BE2C (cell line): ENCODE data around the gene GPATCH2.

Experiments used
- DNase-seq: peaks from one replicate; pipeline ENCODE4 v3.0.0-alpha.2; 2020
- H3K27me3 ChIP-seq: fragments of 250-450 bp; sonication (Bioruptor Pico); 2 replicates; pipeline ENCODE4 v1.5.1; 2020; ENCODE audit warnings: mild to moderate bottlenecking
- H3K36me3 ChIP-seq: fragments of 250-450 bp; sonication (Bioruptor Pico); 2 replicates; pipeline ENCODE4 v1.5.1; 2020; ENCODE audit warnings: mild to moderate bottlenecking
- H3K4me1 ChIP-seq: fragments of 250-450 bp; sonication (Bioruptor Pico); 2 replicates; pipeline ENCODE4 v1.5.1; 2020
- H3K4me3 ChIP-seq: 2 replicates; pipeline ENCODE4 v1.5.1; 2011; ENCODE audit warnings: low read depth, low read length
- H3K9me3 ChIP-seq: fragments of 250-450 bp; sonication (Bioruptor Pico); 2 replicates; pipeline ENCODE4 v1.5.1; 2020
- CTCF ChIP-seq: IDR thresholded peaks from 2 replicates; pipeline ENCODE4 v1.5.1; 2012; ENCODE audit warnings: mild to moderate bottlenecking, low read depth, low read length

The GPATCH2 gene

GRCh38 chr1:217574265-217574949, 56.5 kb downstream of the GPATCH2 start:
- no peaks in the 10 kb centered on the region for H3K9me3 ChIP-seq
- H3K4me1 ChIP-seq, result no peaks in the 10 kb centered on the region; the same call in 1 of the 2 replicates
- no peaks in the 10 kb centered on the region for H3K36me3 ChIP-seq
- no peak for DNase-seq
- no peak overlapping the region for H3K4me3 ChIP-seq
- H3K27me3 ChIP-seq, result no peaks in the 10 kb centered on the region
- no peak for TF ChIP-seq CTCF

GRCh38 chr1:217569021-217569420, 61.9 kb downstream of the GPATCH2 start:
- H3K4me3 ChIP-seq, result no peak overlapping the region
- TF ChIP-seq CTCF, result no peak
- H3K9me3 ChIP-seq, result no peaks in the 10 kb centered on the region
- H3K4me1 ChIP-seq, result no peaks in the 10 kb centered on the region; the same call in 1 of the 2 replicates
- no peaks in the 10 kb centered on the region for H3K36me3 ChIP-seq
- no peak for DNase-seq
- no peaks in the 10 kb centered on the region for H3K27me3 ChIP-seq

- TF ChIP-seq CTCF, result no peak
- Histone ChIP-seq H3K4me3 (no peak overlapping the region), H3K4me1 (no peaks in the 10 kb centered on the region; the same call in 1 of the 2 replicates), H3K9me3 (no peaks in the 10 kb centered on the region), H3K27me3 (no peaks in the 10 kb centered on the region), H3K36me3 (no peaks in the 10 kb centered on the region)
- DNase-seq, result no peak
Observed at GRCh38 chr1:217568200-217568599, 62.7 kb downstream of the GPATCH2 start.

GRCh38 chr1:217564833-217565232, 66.1 kb downstream of the GPATCH2 start:
- no peaks in the 10 kb centered on the region; the same call in 1 of the 2 replicates for H3K4me1 ChIP-seq
- TF ChIP-seq CTCF, result no peak
- no peak for DNase-seq
- H3K9me3 ChIP-seq, result no peaks in the 10 kb centered on the region
- H3K36me3 ChIP-seq, result no peaks in the 10 kb centered on the region
- H3K4me3 ChIP-seq, result no peak overlapping the region
- no peaks in the 10 kb centered on the region for H3K27me3 ChIP-seq

GRCh38 chr1:217564207-217564606, 66.7 kb downstream of the GPATCH2 start:
- no peak for DNase-seq
- no peaks in the 10 kb centered on the region for H3K27me3 ChIP-seq
- no peaks in the 10 kb centered on the region for H3K9me3 ChIP-seq
- no peaks in the 10 kb centered on the region for H3K36me3 ChIP-seq
- no peaks in the 10 kb centered on the region for H3K4me1 ChIP-seq
- TF ChIP-seq CTCF, result no peak
- H3K4me3 ChIP-seq, result no peak overlapping the region

GRCh38 chr1:217563179-217563578, 67.7 kb downstream of the GPATCH2 start:
- no peak for DNase-seq
- no peak for TF ChIP-seq CTCF
- Histone ChIP-seq H3K4me1 (no peaks in the 10 kb centered on the region), H3K27me3 (no peaks in the 10 kb centered on the region), H3K9me3 (no peaks in the 10 kb centered on the region), H3K36me3 (no peaks in the 10 kb centered on the region), H3K4me3 (no peak overlapping the region)
